ENCODE data around the gene GPR180. TPM values are rescaled to one million over a fixed set of nuclear protein-coding genes. Genes with fewer than 3 reads are reported as not detected.
"Not testable (repeated sequence)": the region's sequence is repeated elsewhere in the genome, so short reads cannot be mapped to it uniquely, and the experiment has no call there.

GPR180 gene
- total RNA-seq, 1 donor from 2014 or later = 8.2 TPM

DNA sequence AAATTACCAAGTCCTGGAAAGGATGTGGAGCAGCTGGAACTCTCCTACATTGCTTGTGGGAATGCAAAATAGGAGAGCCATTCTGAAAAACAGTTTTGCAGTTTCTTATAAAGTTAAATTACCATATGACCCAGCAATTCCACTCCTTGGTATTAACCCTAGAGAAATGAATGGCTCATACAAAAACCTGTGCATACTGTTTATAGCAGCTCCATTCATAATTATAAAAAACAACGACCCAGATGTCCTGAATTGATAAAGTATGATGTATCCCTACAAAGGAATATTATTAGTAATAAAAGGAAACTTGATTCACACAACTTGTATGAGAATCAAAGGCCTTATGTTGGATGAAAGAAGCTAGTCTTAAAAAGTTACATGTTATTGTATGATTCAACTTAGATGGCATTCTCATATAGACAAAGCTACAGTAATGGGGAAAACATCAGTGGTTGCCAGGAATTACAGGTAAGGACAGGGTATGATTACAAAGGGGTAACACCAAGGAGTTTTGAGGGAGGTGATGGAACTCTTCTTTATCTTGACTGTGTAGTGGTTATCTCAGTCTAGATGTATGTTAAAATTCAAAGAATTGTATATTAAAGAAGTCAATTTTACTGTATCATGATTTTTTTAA, 35.4 kb downstream of the GPR180 start:
- TF ChIP-seq, protein P1, sequence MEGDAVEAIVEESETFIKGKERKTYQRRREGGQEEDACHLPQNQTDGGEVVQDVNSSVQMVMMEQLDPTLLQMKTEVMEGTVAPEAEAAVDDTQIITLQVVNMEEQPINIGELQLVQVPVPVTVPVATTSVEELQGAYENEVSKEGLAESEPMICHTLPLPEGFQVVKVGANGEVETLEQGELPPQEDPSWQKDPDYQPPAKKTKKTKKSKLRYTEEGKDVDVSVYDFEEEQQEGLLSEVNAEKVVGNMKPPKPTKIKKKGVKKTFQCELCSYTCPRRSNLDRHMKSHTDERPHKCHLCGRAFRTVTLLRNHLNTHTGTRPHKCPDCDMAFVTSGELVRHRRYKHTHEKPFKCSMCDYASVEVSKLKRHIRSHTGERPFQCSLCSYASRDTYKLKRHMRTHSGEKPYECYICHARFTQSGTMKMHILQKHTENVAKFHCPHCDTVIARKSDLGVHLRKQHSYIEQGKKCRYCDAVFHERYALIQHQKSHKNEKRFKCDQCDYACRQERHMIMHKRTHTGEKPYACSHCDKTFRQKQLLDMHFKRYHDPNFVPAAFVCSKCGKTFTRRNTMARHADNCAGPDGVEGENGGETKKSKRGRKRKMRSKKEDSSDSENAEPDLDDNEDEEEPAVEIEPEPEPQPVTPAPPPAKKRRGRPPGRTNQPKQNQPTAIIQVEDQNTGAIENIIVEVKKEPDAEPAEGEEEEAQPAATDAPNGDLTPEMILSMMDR (conservative IDR thresholded peaks at IDR 0.05; ENCODE audit: low read depth, low read length) = no peak
- no peak for DNase-seq (ENCODE audit: low read depth)
- no peak overlapping the region for H3K4me3 ChIP-seq (ENCODE audit: low read depth, low read length)

DNA sequence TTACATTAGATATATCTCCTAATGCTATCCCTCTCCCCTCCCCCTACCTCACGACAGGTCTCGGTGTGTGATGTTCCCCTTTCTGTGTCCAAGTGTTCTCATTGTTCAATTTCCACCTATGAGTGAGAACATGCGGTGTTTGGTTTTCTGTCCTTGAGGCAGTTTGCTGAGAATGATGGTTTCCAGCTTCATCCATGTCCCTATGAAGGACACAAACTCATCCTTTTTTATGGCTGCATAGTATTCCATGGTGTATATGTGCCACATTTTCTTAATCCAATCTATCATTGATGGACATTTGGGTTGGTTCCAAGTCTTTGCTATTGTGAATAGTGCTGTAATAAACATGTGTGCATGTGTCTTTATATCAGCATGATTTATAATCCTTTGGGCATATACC, 36.0 kb downstream of the GPR180 start:
- not testable (repeated sequence) for DNase-seq (ENCODE audit: low read depth); H3K4me3 ChIP-seq (ENCODE audit: low read depth, low read length)

DNA sequence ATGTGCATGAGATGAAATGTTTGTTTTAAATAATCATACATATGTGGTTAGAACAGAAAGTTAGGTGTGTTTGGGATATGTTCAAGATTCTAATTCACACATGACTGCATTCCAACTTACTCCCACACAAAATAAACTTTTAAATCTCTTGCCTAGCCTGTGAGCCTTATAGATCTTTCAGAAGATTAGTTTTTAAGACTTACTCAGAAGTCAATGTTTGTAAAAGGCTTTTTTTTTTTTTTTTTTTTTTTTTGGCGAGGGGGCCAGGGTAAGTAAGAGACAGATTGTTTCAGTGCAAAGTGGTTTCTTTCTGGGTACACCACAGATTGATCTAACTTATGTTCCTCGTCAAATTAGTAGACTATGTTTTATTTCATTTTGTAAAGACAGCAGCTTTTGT, 39.1 kb downstream of the GPR180 start:
- DNase-seq (ENCODE audit: low read depth) = no peak
- no peak overlapping the region for H3K4me3 ChIP-seq (ENCODE audit: low read depth, low read length)
- TF ChIP-seq, protein P1 (conservative IDR thresholded peaks at IDR 0.05; ENCODE audit: low read depth, low read length) = no peak

DNA sequence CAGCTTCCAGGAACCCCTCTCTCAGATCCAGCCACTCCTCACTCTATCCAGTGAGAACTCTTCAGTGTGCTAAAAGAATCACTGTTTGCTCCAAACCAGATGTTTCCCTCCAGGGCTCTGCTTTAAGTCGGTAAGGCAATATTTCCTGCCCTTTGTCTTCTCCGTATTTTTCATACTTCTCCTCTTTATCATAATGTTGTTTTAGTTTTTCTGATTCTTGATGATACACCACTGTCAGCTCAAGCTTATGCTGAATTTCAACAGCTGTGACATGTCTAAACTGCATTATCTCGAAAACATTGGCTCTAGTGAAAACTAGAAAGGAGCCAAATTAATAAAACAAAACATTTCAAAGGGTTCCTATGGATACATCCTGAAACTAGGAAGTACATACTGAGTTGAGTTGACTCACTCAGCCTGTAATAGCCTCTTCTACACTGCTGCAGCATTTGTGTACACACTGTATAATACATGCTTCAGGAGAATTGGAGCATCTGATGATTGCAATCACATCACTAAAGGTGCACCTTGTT, 39.8 kb downstream of the GPR180 start:
- no peak overlapping the region for H3K4me3 ChIP-seq (ENCODE audit: low read depth, low read length)
- DNase-seq (ENCODE audit: low read depth) = no peak
- TF ChIP-seq, protein P1 (conservative IDR thresholded peaks at IDR 0.05; ENCODE audit: low read depth, low read length) = no peak

DNA sequence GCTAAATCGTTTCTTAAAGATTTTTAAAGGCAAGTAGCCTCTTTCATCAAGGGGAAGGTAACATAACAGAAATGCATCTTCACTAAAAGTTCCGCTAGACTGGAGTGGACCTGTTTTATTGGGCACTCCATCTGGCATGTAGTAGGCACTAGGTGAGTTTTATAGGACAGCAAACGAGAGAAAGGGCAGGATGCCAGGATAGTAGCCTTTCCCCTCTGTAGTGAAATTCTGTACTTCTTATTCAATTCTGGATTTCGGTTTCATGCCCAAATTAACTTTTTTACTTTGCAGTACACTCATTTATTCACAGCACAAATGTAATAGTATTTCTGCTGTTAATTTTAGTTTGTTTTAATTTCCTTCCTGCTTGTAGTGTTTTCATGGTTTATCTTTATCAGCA, 45.2 kb downstream of the GPR180 start:
- TF ChIP-seq, protein P1 (conservative IDR thresholded peaks at IDR 0.05; ENCODE audit: low read depth, low read length) = no peak
- no peak overlapping the region for H3K4me3 ChIP-seq (ENCODE audit: low read depth, low read length)
- no peak for DNase-seq (ENCODE audit: low read depth)

DNA sequence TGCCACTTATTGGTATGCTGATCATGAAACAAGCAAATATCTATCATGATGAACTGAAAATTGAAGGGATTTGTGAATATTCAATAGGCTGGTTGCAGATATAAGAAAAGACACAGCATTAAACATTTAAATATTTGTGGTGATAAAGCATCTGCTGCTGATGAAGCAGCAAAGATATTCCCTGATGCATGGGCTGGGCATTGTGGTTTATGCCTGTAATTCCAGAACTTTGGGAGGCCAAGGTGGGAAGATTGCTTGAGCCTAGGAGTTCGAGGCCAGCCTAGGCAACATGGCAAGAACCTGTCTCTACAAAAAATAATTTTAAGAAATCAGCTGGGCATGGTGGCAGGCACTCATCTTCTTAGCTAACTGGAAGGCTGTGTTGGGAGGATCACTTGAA, 54.5 kb downstream of the GPR180 start:
- TF ChIP-seq, protein P1 (conservative IDR thresholded peaks at IDR 0.05; ENCODE audit: low read depth, low read length) = no peak
- H3K4me3 ChIP-seq (ENCODE audit: low read depth, low read length) = no peak overlapping the region
- no peak for DNase-seq (ENCODE audit: low read depth)

DNA sequence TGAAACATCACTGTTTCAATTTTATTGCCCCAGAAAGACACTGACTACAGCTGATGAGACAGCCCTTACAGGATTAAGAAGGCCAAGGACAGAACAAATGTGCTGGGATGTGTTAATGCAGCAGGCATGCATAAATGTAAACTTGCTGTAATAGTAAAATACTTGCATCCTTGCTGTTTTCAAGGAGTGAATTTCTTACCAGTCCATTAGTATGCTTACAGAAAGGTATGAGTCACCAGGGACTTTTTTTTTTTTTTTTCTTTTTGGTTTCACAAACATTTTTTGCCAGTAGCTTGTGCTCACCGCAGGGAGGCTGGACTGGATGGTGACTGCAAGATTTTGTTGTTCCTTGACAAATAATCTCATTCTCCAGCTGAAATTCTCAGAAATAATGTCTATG, 55.1 kb downstream of the GPR180 start:
- TF ChIP-seq, protein P1 (conservative IDR thresholded peaks at IDR 0.05; ENCODE audit: low read depth, low read length) = no peak
- no peak overlapping the region for H3K4me3 ChIP-seq (ENCODE audit: low read depth, low read length)
- DNase-seq (ENCODE audit: low read depth) = peak; percentile 48
